Calu3 (cell line): ENCODE results near the gene CFAP43. TPM values are rescaled to one million over a fixed set of nuclear protein-coding genes. Genes with fewer than 3 reads are reported as not detected.

ENCODE experiments used
- BruUV-seq: library from RNA; stranded (reverse); fragments of 400-500 nt; replicated peaks from 2 replicates; lab custom pipeline; 2021; lab: Mats Ljungman, UMichigan
- CTCF ChIA-PET: fragments of 300-600 bp; sonication (Branson Sonifier 250); formaldehyde crosslinking; loops from one replicate; lab custom pipeline; 2022; ENCODE audit warnings: antibody characterized with exemption; lab: Charles Lee
- DNase-seq: peaks from one replicate; pipeline ENCODE4 v3.0.0; 2022
- H3K27ac Mint-ChIP-seq: one replicate; pipeline ENCODE4 v1.8.0; 2022; ENCODE audit warnings: mixed read lengths; ENCODE audit not compliant: unreplicated experiment
- H3K27me3 Mint-ChIP-seq: one replicate; pipeline ENCODE4 v1.8.0; 2022; ENCODE audit warnings: mixed read lengths; ENCODE audit not compliant: unreplicated experiment
- H3K36me3 Mint-ChIP-seq: one replicate; pipeline ENCODE4 v1.8.0; 2022; ENCODE audit warnings: mild to moderate bottlenecking, moderate library complexity, mixed read lengths; ENCODE audit not compliant: insufficient read depth, unreplicated experiment
- H3K4me1 Mint-ChIP-seq: one replicate; pipeline ENCODE4 v1.8.0; 2022; ENCODE audit warnings: mild to moderate bottlenecking, low read depth, mixed read lengths; ENCODE audit not compliant: unreplicated experiment
- H3K4me3 Mint-ChIP-seq: one replicate; pipeline ENCODE4 v1.8.0; 2022; ENCODE audit warnings: mild to moderate bottlenecking, low read depth, moderate library complexity, mixed read lengths; ENCODE audit not compliant: unreplicated experiment
- H3K9me3 Mint-ChIP-seq: one replicate; pipeline ENCODE4 v1.8.0; 2022; ENCODE audit warnings: low read depth, mixed read lengths; ENCODE audit not compliant: unreplicated experiment
- CTCF ChIP-seq: fragments of 200-600 bp; IDR thresholded peaks from one replicate; pipeline ENCODE4 v1.8.0; 2022; ENCODE audit warnings: antibody characterized with exemption; ENCODE audit not compliant: unreplicated experiment
- intact Hi-C: fragments of 100-400 bp; cut with micrococcal nuclease; formaldehyde crosslinking; loops from one replicate; pipeline ENCODE4 v1.10.0; 2022; ENCODE audit not compliant: unreplicated experiment
- total RNA-seq: library from RNA; stranded (reverse); gene quantifications from 2 replicates; pipeline ENCODE4 v1.2.3, GENCODE V29; 2022

CFAP43 gene
- total RNA-seq, 1 experiment from 2014 or later, result 0.94 TPM

DNA sequence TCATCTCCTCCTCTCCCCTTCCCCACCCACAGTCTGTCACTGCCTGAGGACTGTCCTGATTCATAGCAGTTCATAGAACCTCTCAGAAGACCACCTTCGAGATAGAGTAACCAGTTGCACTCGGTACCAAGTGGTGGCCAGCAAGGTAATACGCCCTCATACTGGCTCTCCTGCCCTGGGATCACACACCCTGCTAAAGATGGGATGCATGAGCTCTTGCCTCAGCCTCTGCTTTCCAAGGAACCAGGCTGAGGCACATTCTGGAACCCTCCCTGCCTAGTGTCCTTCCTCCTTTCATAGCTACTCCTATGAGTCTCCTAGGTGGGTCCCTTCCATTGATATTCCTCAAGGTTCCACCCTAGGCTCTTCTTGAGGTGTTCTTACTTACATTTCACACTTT lies 15.5 kb downstream of the CFAP43 start:
- Mint-ChIP-seq H3K27me3 (no peaks in the 10 kb centered on the region), H3K27ac (no peak overlapping the region), H3K36me3 (no peaks in the 10 kb centered on the region), H3K4me1 (no peaks in the 10 kb centered on the region), H3K4me3 (no peak overlapping the region), H3K9me3 (no peaks in the 10 kb centered on the region)
- CTCF ChIA-PET, result no interaction called here
- intact Hi-C loops, result no loop called here
- DNase-seq, result no peak
- BruUV-seq, result no TSS peak
- TF ChIP-seq CTCF, result no peak

DNA sequence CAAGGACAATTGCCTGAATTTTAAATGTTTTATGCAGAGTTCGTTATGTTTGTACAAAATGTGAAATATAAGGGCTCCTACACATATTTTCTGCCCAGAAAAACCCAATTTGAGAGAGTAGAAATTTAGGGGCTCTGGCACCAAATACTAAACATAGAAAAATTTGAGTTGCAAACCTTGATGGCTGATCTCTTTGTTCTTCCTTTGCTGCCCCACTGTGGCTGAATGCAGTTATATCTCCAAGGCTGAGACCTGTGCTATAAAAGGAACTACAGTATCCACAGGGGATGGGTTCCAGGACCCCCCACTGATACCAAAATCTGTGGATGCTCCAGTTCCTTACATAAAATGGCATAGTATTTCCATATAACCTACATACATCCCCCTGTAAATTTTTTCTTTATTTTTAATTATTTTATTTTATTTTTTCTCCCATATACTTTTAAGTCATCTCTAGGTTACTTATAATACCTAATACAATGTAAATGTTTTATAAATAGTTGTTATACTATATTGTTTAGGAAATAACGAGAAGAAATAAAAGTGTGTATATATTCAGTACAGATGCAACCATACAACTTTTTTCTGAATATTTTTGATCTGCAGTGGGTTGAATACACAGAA lies 22.5 kb downstream of the CFAP43 start:
- no peaks in the 10 kb centered on the region for H3K36me3 Mint-ChIP-seq
- H3K4me3 Mint-ChIP-seq, result no peak overlapping the region
- no peak overlapping the region for H3K27ac Mint-ChIP-seq
- BruUV-seq, result no TSS peak
- no peaks in the 10 kb centered on the region for H3K9me3 Mint-ChIP-seq
- no peaks in the 10 kb centered on the region for H3K27me3 Mint-ChIP-seq
- peak; percentile 32 for DNase-seq
- peak; percentile 26 for TF ChIP-seq CTCF
- intact Hi-C loops, result loop anchor here (1.0 to 5.0 kb wide), 4 partner anchors 12 to 322 kb away; partner anchors contain the start of gene SFR1
- CTCF ChIA-PET, result interaction anchor here (0.6 to 0.9 kb wide), 3 partner anchors 10 to 57 kb away, joined by 3 to 7 read pairs (median 3); no protein-coding TSS in a partner anchor
- H3K4me1 Mint-ChIP-seq, result no peaks in the 10 kb centered on the region

GRCh38 chr10:104208730-104209129 lies 23.4 kb downstream of the CFAP43 start:
- CTCF ChIA-PET, result no interaction called here

DNA sequence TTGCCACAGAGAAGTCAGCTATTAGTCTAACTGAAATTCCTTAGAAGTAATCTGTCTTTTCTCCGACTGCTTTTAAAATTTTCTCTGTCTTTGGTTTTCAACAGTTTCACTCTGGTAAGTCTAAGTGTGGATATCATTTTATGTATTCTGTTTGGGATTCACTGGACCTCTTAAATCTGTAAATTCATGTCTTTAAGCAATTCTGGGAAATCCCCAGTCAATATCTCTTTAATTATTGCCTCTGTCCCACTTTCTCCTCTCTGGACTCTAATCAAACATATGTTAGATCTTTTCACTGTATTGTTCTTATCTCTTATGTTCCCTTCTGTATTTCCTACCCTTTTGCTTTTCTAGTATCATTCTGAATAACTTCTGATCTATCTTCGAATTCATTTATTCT lies 29.9 kb downstream of the CFAP43 start:
- TF ChIP-seq CTCF, result no peak
- Mint-ChIP-seq H3K9me3 (no peaks in the 10 kb centered on the region), H3K27ac (no peak overlapping the region), H3K27me3 (no peaks in the 10 kb centered on the region), H3K4me3 (no peak overlapping the region), H3K4me1 (peaks cover 8% of the 10 kb centered on the region), H3K36me3 (no peaks in the 10 kb centered on the region)
- intact Hi-C loops, result no loop called here
- CTCF ChIA-PET, result no interaction called here
- DNase-seq, result no peak
- no TSS peak for BruUV-seq

More at GRCh38 chr10:104208730-104209129, 23.4 kb downstream of the CFAP43 start:
- no peak for TF ChIP-seq CTCF
- Mint-ChIP-seq H3K27ac (no peak overlapping the region), H3K27me3 (no peaks in the 10 kb centered on the region), H3K9me3 (no peaks in the 10 kb centered on the region), H3K4me1 (no peaks in the 10 kb centered on the region), H3K4me3 (no peak overlapping the region), H3K36me3 (no peaks in the 10 kb centered on the region)
- intact Hi-C loops, result loop anchor here (1.0 to 5.0 kb wide), 3 partner anchors 11 to 163 kb away; partner anchors contain the start of gene SFR1
- DNase-seq, result no peak
- BruUV-seq, result no TSS peak
